Measurements from ENCODE around the gene DOCK1. TPM values are rescaled to one million over a fixed set of nuclear protein-coding genes. Genes with fewer than 3 reads are reported as not detected.

DOCK1 gene
- total RNA-seq, 1 donor = 99.7 TPM

- TF ChIP-seq CTCF (IDR thresholded peaks at IDR 0.05; ENCODE audit: insufficient read depth, low read depth, low read length) = no peak
- no peak overlapping the region for H3K4me3 ChIP-seq (ENCODE audit: low read depth, low read length)
- no peak for DNase-seq (ENCODE audit: low read depth)
Observed at GRCh38 chr10:127257395-127257794, 352.2 kb downstream of the DOCK1 start.

GRCh38 chr10:127259347-127259746, 354.1 kb downstream of the DOCK1 start:
- no peak for DNase-seq (ENCODE audit: low read depth)
- H3K4me3 ChIP-seq (ENCODE audit: low read depth, low read length) = no peak overlapping the region
- no peak for TF ChIP-seq CTCF (IDR thresholded peaks at IDR 0.05; ENCODE audit: insufficient read depth, low read depth, low read length)

DNA sequence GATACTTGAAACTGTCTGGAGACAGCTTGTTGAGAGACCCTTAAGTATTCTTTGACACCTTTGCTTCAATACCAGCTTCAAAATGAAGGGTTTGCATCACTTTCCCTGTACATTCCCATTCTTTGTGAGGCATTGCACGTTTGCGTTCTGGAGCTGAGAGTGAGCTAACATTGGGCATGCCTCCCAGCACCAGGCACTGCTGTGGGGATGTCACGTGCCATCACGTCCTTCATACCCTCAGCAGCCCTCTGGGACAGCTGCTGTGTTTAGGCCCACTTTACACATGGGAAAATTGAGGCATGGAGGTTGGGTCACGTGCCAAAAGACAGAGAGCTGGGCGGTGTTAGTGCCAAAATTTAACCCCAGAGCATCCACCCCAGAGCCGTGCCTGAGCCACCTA, 357.4 kb downstream of the DOCK1 start:
- no peak for TF ChIP-seq CTCF (IDR thresholded peaks at IDR 0.05; ENCODE audit: insufficient read depth, low read depth, low read length)
- no peak for DNase-seq (ENCODE audit: low read depth)
- no peak overlapping the region for H3K4me3 ChIP-seq (ENCODE audit: low read depth, low read length)

- no peak for DNase-seq (ENCODE audit: low read depth)
- no peak for TF ChIP-seq CTCF (IDR thresholded peaks at IDR 0.05; ENCODE audit: insufficient read depth, low read depth, low read length)
- H3K4me3 ChIP-seq (ENCODE audit: low read depth, low read length) = no peak overlapping the region
Observed at GRCh38 chr10:127265288-127265687, 360.1 kb downstream of the DOCK1 start.

GRCh38 chr10:127266431-127266830, 361.2 kb downstream of the DOCK1 start:
- DNase-seq (ENCODE audit: low read depth) = no peak
- no peak overlapping the region for H3K4me3 ChIP-seq (ENCODE audit: low read depth, low read length)
- TF ChIP-seq CTCF (IDR thresholded peaks at IDR 0.05; ENCODE audit: insufficient read depth, low read depth, low read length) = no peak

DNA sequence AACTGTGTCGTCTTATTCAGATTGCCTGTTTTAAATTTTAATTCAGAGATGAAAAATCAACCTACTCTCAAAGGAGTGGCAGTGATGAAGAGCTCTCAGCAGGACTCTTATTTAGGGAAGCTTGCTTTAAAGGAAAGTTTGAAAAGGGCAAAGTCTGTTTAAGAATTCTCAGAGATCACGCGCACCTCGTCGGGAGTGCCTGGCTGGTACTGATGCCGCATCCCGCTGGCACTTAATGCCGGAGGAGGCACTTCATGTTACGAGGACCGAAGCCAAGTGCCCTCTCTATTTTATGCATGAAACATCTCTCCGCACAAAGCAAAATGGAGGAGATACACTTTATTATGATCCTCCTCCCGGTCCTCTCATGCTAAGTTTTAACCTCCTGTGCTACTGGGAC, 362.2 kb downstream of the DOCK1 start:
- no peak for DNase-seq (ENCODE audit: low read depth)
- no peak overlapping the region for H3K4me3 ChIP-seq (ENCODE audit: low read depth, low read length)
- no peak for TF ChIP-seq CTCF (IDR thresholded peaks at IDR 0.05; ENCODE audit: insufficient read depth, low read depth, low read length)

- TF ChIP-seq CTCF (IDR thresholded peaks at IDR 0.05; ENCODE audit: insufficient read depth, low read depth, low read length) = no peak
- DNase-seq (ENCODE audit: low read depth) = no peak
- no peak overlapping the region for H3K4me3 ChIP-seq (ENCODE audit: low read depth, low read length)
Observed at GRCh38 chr10:127272076-127272475, 366.8 kb downstream of the DOCK1 start.

Measured in fibroblast of villous mesenchyme (primary cell).